Stimulated activated CD4-positive, alpha-beta T cell treated with anti-CD3 and anti-CD28 coated beads, Interleukin-12 subunit alpha, Interleukin-12 subunit beta, amount 100 ng/mL, for 4 hours (primary cell): ENCODE measurements around the gene SERINC2.
"Not testable (repeated sequence)": the region's sequence is repeated elsewhere in the genome, so short reads cannot be mapped to it uniquely, and the experiment has no call there.

Experiments used
- DNase-seq: peaks from one replicate; pipeline ENCODE4 v3.0.0-alpha.2; 2020

The SERINC2 gene

GRCh38 chr1:31473508-31473907 is 60.5 kb downstream of the SERINC2 start:
- not testable (repeated sequence) for DNase-seq

DNA sequence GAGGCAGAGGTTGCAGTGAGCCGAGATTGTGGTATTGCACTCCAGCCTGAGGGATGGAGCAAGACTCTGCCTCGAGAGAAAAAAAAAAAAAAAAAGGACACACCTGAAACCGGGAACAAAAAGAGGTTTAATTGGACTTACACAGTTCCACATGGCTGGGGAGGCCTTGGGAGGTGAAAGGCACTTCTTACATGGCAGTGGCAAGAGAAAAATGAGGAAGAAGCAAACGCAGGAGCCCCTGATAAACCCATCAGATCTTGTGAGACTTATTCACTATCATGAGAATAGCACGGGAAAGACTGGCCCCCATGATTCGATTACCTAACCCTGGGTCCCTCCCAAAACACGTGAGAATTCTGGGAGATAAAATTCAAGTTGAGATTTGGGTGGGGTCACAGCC is 61.6 kb downstream of the SERINC2 start:
- not testable (repeated sequence) for DNase-seq

GRCh38 chr1:31476891-31477846 is 64.2 kb downstream of the SERINC2 start:
- no peak for DNase-seq

DNA sequence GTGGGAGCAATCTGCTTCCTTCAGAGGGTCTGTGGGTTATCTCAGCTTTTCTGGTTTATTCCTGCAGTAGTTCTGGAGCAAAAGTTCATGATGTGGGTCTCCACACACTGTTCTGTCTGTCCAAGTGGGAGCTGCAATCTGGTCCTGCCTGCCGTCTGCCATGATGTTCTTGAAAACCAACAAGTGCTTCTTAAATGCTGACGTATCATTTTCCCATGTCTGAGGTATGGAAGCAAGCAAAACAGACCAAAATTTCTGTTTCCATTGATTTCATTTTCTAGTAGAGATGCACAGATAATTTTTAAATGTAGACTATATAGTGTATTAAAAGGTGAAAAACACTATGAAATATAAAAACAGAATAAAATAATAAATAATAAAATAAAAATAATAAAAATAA is 65.2 kb downstream of the SERINC2 start:
- DNase-seq = no peak

DNA sequence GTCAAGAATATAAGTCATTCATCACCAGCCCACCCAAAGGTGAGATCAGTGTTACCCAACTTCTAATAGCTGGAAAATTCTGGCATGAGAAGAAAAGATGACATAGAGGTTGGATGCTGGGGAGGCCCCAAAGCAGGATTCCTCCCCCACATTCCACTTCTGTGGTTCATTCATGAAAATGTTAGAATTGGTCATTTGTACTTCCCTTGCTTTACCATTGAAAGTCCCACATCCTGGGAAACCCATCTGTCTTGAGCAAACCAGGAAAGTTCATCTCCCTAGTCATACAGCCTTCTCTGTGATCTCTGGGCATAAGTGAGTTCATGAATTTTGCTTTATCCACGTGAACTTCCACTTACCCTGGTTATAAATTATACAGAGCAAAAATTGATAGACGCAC is 66.8 kb downstream of the SERINC2 start:
- no peak for DNase-seq

DNA sequence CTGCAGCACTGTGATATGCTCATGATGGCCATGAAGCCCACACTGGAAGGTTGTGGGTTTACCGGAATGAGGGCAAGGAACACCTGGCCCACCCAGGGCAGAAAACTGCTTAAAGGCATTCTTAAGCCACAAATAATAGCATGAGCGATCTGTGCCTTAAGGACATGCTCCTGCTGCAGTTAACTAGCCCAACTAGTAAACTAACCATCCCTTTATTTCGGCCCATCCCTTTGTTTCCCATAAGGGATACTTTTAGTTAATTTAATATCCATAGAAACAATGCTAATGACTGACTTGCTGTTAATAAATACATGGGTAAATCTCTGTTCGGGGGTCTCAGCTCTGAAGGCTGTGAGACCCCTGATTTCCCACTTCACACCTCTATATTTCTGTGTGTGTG is 67.4 kb downstream of the SERINC2 start:
- DNase-seq = not testable (repeated sequence)

DNA sequence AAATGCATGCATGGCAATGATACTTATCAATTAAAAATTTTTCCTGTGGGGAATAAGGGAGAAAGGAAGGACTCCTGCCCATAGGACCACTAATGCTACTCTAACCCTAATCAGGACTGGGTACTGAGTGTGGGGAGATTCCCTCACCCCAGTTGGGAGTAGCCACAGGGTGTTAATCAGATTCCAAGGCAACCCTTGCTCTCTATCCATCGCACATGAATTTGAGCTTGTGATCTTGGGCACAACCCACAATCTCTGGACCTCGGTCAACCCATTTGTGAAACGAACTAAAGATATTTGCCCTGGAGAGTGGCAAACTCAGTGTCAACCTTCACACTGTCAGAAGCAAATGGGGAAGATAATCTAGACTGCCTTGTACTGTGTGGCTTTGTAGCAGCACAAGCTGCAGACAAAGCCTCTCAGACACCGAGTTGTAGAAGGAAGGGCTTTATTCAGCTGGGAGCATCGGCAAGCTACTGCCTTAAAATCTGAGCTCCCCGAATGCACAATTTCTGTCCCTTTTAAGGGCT is 69.5 kb downstream of the SERINC2 start:
- DNase-seq = no peak

DNA sequence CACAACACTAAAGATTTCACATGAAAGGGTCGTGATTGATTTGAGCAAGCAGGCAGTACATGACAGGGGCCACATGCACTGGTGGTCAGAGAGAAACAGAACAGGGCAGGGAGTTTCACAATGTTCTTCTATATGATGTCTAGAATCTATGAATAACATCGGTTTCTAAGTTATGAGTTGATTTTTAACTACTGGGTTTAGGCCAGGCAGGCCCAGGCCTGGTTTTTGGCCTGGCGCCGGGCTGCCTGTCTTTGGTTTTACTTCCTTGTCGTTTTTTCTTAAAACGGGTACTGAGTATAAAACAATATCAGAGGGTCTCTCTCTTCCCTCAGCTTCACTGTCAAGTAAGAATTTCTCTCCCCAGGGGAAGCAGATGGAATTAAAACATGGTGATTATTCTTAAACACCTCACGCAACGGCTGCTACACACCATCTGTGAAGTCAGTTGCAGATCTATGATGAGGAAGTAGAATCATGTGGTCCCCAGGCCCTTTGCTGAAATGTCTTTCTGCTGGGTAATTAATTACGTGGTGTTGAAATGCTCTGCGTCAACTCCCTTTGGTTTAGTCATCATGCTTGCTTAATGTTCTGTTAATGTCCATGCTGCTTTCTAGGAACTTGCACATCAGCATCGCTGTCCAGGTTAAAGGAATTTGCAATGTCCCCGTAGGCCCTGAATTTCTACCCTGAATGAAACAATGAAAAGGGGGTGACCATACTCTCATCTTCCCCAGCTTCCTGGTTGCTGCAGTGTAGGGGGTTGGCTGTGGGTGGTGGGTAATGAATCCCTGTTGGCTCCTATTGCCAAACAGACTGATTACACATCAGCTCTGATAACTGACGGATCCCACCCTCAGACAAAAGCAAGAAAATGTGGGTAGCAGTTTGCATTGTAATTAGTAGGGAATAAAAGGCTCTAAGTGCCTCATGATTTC is 70.3 kb downstream of the SERINC2 start:
- no peak for DNase-seq
